Cerebellar cortex (tissue), 1 donor: ENCODE data around the gene SLC9B1.
"Not testable (repeated sequence)": the region's sequence is repeated elsewhere in the genome, so short reads cannot be mapped to it uniquely, and the experiment has no call there.

Source experiments
- DNase-seq: peaks from one replicate; pipeline ENCODE4 v3.0.0-alpha.2; 2015; ENCODE audit warnings: low spot score

Gene SLC9B1

DNA sequence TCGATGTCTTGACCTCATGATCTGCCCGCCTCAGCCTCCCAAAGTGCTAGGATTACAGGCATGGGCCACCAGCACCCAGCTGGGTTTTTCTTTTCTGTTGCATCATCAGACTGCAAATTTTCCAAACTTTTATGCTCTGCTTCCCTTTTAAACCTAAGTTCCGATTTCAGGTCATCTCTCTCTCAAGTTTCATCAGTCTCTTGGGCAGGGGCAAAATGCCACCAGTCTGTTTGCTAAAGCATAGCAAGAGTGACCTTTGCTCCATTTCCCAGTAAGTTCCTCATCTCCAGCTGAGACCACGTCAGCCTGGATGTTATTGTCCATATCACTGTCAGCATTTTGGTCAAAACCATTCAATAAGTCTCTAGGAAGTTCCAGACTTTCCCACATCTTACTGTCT lies 141.2 kb downstream of the SLC9B1 start:
- DNase-seq = not testable (repeated sequence)

DNA sequence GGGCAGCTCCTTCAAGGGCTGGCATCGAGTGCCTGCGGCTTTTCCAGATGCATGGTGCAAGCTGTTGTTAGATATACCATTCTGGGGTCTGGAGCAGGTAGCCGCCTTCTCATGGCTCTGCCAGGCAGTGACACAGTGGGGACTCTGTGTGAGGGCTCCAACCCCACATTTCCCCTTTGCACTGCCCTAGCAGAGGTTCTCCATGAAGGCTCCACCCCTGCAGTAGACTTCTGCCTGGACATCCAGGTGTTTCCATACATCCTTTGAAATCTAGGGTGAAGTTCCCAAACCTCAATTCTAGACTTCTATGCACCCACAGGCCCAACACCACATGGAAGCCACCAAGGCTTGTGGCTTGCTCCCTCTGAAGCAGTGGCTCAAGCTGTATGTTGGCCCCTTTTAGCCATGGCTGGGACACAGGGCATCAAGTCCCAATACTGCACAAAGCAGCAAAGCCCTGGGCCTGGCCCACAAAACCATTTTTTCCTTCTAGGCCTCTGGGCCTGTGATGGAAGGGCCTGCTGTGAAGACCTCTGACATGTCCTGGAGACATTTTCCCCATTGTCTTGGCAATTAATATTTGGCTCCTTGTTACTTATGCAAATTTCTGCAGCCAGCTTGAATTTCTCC lies 141.9 kb downstream of the SLC9B1 start:
- DNase-seq = not testable (repeated sequence)

DNA sequence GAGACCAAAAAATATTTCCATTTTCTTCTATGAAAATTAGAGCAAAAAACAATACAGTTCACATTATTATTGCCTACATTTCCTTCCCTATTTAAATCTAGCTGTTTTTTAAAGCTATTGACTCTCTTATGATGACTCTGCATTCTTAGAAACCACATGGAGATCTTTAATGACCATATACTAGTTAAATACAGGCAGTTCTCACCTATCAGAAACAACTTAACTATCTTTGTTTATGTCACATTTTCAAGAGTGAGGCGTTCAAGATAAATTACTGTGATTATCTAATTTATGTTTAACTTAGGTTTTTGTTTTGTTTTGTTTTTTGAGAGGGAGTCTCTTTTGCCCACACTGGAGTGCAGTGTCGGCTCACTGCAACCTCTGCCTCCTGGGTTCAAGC lies 147.7 kb downstream of the SLC9B1 start:
- no peak for DNase-seq

DNA sequence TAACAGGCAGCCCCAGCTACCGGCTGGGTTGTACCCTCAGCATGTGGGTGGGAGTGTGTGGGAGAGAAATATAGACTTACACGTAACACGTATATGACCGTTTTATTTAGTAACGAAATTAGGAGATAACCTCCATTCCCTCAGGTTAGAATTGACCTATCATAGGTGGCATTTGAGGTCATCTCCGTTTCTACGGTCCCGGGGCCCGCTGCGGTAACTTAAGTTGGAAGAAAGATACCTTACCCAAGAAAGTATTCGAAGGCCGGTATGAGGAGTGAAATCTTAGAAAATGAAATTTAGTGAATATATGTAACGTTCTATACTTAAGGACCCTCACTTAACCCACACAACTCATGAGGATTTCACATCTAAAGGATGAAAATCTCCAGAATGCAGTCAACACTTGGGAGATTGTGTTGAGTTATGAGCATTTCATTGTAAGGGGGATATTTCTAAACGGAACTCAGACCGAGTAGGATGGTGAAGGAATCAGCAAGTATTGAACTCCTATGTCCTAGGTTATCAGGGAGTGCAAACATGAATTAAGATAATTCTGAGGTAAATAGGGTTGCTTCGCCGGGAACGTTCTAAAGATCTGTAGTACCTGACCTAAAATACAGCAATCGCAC lies 149.8 kb downstream of the SLC9B1 start:
- DNase-seq = no peak

DNA sequence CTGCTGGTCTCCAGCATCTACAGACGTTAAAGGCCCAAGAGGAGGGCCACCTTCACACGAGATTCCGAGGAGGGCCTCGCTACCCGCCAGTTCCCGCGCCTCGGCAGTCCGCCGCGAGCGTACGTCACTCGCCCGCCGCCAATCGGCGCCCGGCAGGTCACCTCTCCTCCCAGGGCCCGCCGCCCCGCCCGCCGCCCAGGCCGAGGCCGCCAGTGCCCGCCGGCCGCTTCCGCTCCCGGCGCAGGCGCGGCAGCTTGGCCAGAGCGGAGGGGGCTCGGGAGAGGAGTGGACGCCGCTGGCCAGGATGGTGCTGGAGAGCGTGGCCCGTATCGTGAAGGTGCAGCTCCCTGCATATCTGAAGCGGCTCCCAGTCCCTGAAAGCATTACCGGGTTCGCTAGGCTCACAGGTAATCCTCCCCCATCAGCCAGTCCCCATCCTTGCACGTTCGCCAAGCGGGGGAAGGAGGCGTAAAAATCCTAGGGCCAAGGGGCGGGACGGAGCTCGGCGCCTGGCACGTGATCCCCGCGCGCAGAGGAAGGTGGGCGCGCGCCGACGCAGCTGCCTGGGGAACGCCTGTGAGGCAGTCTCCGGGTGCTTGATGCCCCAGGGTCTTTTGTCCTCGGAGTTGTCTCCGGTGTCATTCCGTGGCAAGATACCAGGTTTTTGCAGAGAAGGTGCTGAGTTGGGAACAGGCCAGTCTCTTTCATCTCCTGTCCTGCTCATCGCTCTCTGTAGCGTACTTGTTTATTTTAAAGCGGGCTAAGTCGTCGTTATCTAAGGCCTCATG lies 150.5 kb downstream of the SLC9B1 start, which contains the start of gene CISD2:
TSS of gene CISD2 (plus strand) at position 212 of the 788 bp plus-strand sequence. CDS start at position 305, 93 bp downstream.
- DNase-seq = peak; percentile 93

DNA sequence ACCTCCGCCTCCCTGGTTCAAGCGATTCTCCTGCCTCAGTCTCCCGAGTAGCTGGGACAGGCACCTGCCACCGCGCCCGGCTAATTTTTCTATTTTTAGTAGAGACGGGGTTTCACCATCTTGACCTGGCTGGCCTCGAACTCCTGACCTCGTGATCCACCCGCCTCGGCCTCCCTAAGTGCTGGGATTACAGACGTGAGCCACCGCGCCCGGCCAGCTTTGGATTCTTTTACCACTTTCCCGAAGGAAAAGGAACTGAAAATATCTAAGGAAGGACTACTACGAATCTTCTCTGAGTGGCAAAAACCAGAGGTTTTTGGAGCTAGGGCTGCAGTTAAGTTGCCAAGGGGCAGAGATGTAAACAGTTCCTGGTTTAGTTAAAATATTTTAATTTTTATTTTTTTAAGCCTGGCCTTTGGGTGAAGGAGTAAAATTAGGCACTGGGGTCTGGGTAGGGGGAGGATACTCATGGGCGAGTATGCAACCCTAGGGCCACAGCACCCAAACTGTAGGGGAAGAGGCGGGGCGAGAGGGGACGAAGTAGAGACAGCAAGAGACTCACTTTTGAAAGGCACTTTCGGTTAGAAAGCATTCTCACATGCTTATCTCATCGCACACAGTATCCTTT lies 151.2 kb downstream of the SLC9B1 start:
- no peak for DNase-seq

DNA sequence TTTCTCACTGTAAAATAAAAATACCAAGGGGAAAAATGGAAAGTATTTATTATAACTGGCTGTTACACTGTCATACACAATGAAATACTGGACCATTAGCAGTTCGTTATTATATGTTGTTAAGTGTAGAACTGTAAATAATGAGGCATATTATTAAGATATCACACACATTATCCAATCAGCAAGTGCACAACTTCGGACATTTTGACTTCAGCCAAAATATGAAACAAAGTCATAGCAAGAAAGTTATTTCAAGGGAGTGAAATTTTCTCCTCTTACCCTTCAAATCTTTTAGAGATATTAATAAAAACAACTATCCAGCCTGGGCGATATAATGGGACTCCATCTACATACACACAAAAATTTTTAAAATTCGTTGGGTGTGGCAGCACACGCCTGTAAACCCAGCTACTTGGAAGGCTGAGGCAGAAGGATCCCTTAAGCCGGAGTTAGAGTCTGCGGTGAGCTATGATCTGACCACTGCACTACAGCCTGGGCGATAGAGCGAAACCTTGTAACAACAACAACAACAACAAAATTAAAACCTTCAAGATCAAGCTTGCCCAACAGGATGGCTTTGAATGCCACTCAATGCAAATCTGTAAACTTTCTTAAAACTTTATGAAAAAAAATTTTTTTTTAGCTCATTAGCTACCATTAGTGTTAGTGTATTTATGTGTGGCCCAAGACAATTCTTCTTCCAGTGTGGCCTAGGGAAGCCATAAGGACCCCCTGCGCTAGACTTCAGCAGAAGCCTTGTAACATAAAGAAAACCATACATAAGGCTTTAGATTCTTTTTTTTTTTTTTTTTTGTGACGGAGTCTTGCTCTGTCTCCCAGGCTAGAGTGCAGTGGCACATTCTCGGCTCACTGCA lies 152.0 kb downstream of the SLC9B1 start:
- DNase-seq = no peak

DNA sequence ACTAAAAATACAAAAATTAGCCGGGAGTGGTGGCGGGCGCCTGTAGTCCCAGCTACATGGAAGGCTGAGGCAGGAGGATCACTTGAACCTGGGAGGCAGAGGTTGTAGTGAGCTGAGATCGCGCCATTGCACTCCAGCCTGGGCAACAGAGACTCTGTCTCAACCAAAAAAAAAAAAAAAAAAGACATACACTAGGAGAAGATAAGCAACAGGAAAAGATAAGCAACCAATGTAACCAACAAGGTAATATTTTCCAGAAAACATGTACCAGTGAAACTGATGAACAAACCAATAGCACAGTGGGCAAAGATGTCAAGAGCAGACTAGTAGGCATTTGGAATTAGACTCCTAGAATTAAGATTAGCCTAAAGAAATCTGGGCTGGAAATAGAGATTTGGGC lies 154.2 kb downstream of the SLC9B1 start:
- not testable (repeated sequence) for DNase-seq

DNA sequence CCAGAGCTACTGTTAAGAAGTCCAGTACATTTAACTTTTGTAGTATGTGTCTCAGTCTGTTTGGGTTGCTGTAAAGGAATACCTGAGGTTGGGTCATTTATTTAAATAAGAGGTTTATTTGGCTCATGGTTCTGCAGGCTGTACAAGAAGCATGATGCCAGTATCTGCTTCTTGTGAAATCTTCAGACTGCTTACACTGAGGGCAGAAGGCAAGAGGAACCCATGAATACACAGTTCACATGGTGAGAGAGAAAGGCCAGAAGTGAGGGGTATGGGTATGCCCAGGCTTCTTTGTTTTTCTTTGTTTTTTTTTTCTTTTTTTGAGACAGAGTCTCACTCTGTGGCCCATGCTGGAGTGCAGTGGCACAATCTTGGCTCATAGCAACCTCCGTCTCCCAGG lies 156.8 kb downstream of the SLC9B1 start:
- DNase-seq = no peak

DNA sequence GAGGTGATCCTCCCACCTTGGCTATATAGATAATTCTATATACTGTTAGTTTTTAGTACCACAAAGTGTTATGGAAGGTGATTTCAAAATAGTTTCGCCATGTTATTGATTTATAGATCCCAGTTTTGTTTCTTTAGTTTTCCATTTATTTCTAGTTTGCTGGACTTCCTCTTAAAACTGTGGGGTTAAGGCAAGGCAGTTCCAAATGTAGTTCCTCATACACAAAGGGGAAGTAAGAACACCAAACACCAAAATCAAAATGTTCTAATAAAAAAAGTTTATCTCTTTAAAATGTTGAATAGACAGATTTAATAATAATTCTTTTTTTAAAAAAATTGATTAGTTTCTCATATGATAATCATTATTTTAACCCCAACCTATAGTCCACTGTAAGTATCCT lies 157.5 kb downstream of the SLC9B1 start:
- DNase-seq = no peak

DNA sequence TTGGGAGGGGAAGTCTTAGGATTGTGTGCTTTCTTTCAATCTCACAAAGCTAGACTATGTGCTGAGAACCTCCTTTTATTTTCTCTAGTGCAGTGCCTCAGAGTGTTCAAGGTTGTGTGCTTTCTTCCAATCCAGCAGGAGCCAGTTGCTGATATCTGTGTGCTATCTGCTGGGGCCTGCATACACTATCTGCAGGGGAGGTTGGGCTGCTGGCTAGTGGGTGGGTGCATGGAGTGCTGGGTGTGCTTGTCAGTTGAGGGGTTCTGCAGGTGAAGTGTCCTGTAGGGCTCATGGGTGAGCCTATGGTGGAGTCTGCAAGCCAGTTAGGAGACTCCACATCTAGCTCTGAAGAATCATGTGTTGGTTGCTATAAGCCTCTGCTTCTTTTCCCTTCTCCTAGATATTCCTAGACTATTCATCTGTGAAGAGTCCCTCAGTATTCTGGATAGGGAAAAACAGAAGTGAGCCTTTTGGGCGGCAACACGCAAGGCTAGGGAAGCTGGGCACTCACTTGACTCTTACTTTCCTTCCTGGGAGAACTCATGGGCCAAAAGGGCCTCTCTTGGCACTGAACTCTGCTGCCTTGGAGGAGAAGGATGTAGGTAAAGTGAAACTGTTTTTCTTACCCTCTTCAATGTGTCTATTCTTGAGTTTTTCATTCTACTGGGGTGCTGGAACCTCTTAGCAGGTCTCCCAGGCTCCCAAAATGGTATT lies 158.7 kb downstream of the SLC9B1 start:
- DNase-seq = no peak

DNA sequence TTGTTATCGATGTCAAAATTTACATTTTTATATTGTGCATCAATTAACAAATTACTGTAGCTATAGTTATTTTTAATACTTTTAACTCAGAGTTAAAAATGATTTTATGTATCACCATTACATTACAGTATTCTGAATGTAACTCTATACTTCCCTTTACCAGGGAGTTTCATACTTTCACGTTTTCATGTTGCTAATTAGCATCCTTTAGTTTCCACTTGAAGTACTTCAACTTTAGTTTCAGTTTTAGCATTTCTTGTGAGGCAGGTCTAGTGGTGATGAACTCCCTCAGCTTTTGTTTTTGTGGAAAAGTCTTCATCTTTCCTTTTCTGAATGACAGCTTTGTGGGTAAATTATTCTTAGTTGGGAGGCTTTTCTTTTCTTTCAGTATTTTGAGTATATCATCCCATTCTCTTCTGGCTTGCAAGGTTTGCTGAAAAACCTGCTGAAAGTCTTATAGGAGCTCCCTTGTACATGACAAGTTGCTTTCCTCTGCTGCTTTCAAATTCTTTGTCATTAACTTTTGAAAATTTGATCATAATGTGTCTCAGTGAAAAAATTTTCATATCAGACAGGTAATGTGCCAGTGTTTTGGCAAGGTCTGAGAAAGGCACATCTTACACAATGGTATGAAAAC lies 160.6 kb downstream of the SLC9B1 start:
- DNase-seq = no peak
